HEK293T (cell line): ENCODE results near the gene EPHB3.

Experiments
- CTCF ChIA-PET: fragments of 350-600 bp; formaldehyde crosslinking; extraction: SDS; loops from one replicate; lab custom pipeline; 2021; ENCODE audit warnings: antibody characterized with exemption, inconsistent platforms; lab: Yijun Ruan, JAX
- POLR2A ChIA-PET: fragments of 350-600 bp; formaldehyde crosslinking; extraction: SDS; loops from one replicate; lab custom pipeline; 2020; ENCODE audit warnings: antibody characterized with exemption, inconsistent platforms; lab: Yijun Ruan, JAX
- DNase-seq: peaks from one replicate; pipeline ENCODE4 v3.0.0; 2012; ENCODE audit warnings: mixed read lengths; ENCODE audit errors: extremely low spot score
- BHLHE40 ChIP-seq: fragments of 450-650 bp; IDR thresholded peaks from 2 replicates; pipeline ENCODE4 v1.6.1; 2016; ENCODE audit warnings: mild to moderate bottlenecking, moderate library complexity, borderline replicate concordance
- CTBP1 ChIP-seq: fragments of 450-650 bp; IDR thresholded peaks from 2 replicates; pipeline ENCODE4 v1.6.1; 2016; ENCODE audit warnings: borderline replicate concordance
- ELF4 ChIP-seq: fragments of 450-650 bp; IDR thresholded peaks from 2 replicates; pipeline ENCODE4 v1.6.1; 2017; ENCODE audit warnings: antibody characterized with exemption
- FOXK2 ChIP-seq: fragments of 450-650 bp; IDR thresholded peaks from 2 replicates; pipeline ENCODE4 v1.6.1; 2016; ENCODE audit warnings: mild to moderate bottlenecking
- FOXM1 ChIP-seq: fragments of 450-650 bp; IDR thresholded peaks from 2 replicates; pipeline ENCODE4 v1.6.1; 2017; ENCODE audit warnings: mild to moderate bottlenecking, borderline replicate concordance
- HDGF ChIP-seq: fragments of 450-650 bp; IDR thresholded peaks from 2 replicates; pipeline ENCODE4 v1.6.1; 2017; ENCODE audit warnings: antibody characterized with exemption, borderline replicate concordance
- L3MBTL2 ChIP-seq: fragments of 450-650 bp; conservative IDR thresholded peaks from 2 replicates; pipeline ENCODE4 v1.6.1; 2016; ENCODE audit warnings: mild to moderate bottlenecking
- LEF1 ChIP-seq: fragments of 450-650 bp; IDR thresholded peaks from 2 replicates; pipeline ENCODE4 v1.6.1; 2017; ENCODE audit warnings: mild to moderate bottlenecking, borderline replicate concordance
- PKNOX1 ChIP-seq: fragments of 450-650 bp; IDR thresholded peaks from 2 replicates; pipeline ENCODE4 v1.6.1; 2016
- SP1 ChIP-seq: fragments of 450-650 bp; IDR thresholded peaks from 2 replicates; pipeline ENCODE4 v1.6.1; 2017
- SUZ12 ChIP-seq: fragments of 450-650 bp; IDR thresholded peaks from 2 replicates; pipeline ENCODE4 v1.6.1; 2016; ENCODE audit warnings: mild to moderate bottlenecking
- TARDBP ChIP-seq: fragments of 450-650 bp; IDR thresholded peaks from 2 replicates; pipeline ENCODE4 v1.6.1; 2016
- ZNF384 ChIP-seq: fragments of 450-650 bp; IDR thresholded peaks from 2 replicates; pipeline ENCODE4 v1.6.1; 2016

The EPHB3 gene

GRCh38 chr3:184630861-184631471 lies 69.4 kb downstream of the EPHB3 start:
- ChIA-PET POLR2A (no interaction called here), CTCF (no interaction called here)
- no peak for DNase-seq
- TF ChIP-seq ELF4: no peak
- TF ChIP-seq SUZ12: no peak
- TF ChIP-seq CTBP1: no peak
- no peak for TF ChIP-seq ZNF384
- no peak for TF ChIP-seq BHLHE40
- no peak for TF ChIP-seq PKNOX1
- no peak for TF ChIP-seq LEF1
- TF ChIP-seq SP1: no peak
- no peak for TF ChIP-seq L3MBTL2
- TF ChIP-seq TARDBP: no peak

- ChIA-PET POLR2A (no interaction called here), CTCF (no interaction called here)
- TF ChIP-seq PKNOX1: no peak
- TF ChIP-seq BHLHE40: no peak
- no peak for TF ChIP-seq FOXM1
- TF ChIP-seq FOXK2: no peak
- no peak for TF ChIP-seq L3MBTL2
- TF ChIP-seq ZNF384: no peak
- no peak for TF ChIP-seq HDGF
- no peak for TF ChIP-seq TARDBP
- DNase-seq: no peak
Observed at GRCh38 chr3:184631472-184631861, 69.9 kb downstream of the EPHB3 start.
